Stimulated activated CD8-positive, alpha-beta memory T cell treated with anti-CD3 and anti-CD28 coated beads, Interleukin-4, amount 100 ng/mL, for 1 hour (primary cell): Measurements from ENCODE around the gene MRPL16.

Source experiments
- DNase-seq, 2 donors: peaks; one replicate each; pipeline ENCODE4 v3.0.0-alpha.2; 2020; ENCODE audit warnings: low read depth in 2 of 2, low spot score in 1 of 2

The MRPL16 gene

DNA sequence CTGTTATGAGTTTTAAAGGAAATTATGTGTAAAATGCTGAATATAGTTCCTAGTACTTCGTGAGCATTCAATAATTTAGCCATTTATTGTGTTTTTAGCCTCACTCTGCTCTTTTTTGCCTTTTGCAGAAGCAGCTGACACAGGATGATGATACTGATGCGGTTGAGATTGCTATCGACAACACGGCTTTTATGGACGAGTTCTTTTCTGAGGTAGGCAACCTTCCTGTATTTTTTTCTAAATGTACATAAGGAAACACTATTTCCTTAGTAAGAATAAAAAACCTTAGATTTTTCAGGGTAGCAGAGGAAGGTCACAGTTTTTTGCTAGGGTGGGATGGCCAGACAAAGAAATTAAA is 37.5 kb downstream of the MRPL16 start:
- no peak for DNase-seq

DNA sequence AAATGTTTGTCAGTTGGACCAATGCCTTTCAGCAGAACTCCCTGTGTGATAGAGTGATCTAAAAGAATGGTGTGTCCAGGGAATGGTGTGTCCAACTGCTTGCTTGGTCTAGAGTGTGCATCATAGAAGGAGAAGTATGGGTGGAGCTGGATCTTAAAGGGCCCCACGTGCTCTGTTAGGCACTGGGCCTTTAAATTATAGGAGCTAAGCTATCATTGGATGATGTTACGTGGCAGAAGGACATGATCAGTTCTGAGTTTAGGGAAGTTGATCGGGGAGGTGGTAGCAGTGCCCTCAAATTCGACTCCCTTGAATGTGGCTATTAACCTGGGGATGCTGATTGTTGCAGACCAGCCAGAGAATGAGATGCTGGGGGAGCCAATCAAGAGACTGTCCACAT is 39.0 kb downstream of the MRPL16 start:
- no peak for DNase-seq

- DNase-seq = no peak
Observed at GRCh38 chr11:59770869-59771268, 39.7 kb downstream of the MRPL16 start.

DNA sequence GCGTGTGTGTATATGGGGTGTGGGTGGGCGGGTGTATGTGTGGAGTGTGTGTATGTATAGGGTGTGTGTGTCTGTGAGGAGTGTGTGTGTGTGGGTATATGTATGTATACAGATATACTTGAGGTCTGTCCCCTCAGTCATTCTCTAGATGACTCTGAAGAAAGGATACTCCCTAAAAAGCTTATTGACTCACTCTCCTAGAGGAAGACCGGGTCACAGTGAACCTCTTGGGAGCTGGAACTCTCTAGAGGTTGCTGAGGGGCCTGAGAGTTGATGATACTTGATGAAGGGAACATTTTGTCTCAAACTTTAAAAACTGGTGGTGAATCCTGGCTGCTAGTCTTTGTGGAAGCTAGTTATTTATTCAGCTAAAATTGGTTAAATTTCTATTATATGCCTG is 40.3 kb downstream of the MRPL16 start:
- DNase-seq = no peak

- no peak for DNase-seq
Observed at GRCh38 chr11:59769828-59770227, 40.8 kb downstream of the MRPL16 start.

DNA sequence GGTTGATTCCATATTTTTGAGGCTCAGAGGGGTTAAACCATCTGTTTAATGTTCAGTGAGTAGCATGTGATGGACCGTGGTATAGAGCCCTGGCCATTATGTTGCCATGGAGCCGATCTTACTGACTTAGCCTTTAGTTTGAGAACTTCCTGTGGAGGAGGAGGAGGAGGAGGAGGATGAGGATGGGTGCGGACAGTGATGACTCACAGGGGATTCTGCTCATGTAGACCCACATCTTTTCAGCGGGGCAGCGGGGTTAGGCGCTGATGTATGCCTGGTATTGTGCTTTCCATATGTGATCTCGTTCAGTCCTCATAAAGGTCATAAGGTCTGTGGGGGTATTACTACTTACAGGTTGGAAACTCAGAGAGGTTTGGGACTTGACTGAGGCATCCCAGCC is 41.5 kb downstream of the MRPL16 start:
- no peak for DNase-seq

GRCh38 chr11:59767225-59767611 is 43.4 kb downstream of the MRPL16 start:
- no peak for DNase-seq

DNA sequence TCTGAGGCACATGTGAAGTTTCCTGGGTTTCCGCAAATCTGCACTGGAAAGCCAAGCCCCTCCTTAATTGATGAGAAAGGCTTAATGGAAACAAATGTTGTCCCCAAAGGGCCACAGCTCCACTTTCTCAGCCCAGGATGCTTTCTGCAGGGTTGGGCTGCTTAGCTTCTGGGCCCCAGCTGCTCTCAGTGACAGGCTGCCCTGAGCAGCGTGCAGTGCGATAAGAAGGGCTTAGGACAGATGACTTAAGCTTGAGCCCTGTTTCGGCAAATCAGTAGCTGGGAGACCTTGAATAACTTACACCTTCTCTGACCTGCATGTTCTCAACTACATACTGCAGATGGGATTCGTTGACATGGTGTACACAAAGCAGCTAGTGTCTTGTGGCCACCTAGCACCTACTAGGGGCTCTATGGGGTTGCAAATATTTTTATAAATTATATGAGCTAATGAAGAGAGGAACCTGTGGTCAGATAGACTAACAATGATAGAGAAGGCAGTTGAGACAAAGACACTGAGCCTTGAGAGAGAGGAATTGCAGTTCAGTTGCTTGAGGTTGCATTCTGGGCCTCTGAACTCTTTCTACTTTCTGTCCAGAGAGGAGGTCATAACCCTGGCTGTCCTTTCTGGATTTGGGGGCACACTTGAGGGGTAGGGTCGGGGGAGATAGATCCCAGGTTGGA is 43.9 kb downstream of the MRPL16 start:
- no peak for DNase-seq

GRCh38 chr11:59765068-59765735 is 45.4 kb downstream of the MRPL16 start:
- no peak for DNase-seq

DNA sequence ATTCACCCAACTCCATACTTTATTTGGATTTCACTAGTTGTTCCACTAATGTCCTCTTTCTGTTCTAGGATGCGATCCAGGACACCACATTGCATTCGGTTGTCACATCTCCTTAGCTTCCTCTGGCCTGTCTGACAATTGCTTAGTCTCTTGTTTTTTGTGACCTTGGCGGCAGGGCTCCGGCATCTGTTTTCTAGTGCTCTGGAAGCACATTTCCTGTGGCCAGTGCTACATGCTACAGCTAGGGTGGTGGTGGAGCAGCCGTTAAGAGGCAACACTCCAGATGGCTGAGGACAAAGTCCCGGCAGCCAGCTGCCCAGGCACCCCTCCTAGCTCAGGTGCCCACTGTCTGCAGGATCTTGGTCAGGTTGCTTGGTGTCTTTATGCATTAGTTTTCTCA is 48.6 kb downstream of the MRPL16 start:
- DNase-seq = no peak

GRCh38 chr11:59760771-59761170 is 49.8 kb downstream of the MRPL16 start:
- no peak for DNase-seq

DNA sequence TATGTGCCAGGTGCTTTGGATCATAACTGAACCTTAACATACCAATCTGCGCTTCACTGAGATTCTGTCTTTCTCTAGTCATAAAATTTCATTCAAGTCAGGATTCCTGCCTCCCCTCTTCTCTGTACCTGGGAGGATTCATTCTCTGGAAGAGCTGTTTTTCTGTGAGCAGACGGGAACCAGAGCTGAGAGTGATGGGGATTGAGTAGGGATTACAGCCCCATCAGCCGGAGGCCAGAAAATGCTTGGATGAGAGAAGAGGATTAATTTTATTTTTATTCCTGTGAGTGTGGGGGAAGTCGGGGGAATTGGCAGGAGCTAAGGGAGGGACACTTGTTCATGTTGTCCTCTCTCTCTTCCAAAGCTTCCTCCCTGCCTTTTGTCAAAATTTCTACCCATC is 50.7 kb downstream of the MRPL16 start:
- DNase-seq = no peak

DNA sequence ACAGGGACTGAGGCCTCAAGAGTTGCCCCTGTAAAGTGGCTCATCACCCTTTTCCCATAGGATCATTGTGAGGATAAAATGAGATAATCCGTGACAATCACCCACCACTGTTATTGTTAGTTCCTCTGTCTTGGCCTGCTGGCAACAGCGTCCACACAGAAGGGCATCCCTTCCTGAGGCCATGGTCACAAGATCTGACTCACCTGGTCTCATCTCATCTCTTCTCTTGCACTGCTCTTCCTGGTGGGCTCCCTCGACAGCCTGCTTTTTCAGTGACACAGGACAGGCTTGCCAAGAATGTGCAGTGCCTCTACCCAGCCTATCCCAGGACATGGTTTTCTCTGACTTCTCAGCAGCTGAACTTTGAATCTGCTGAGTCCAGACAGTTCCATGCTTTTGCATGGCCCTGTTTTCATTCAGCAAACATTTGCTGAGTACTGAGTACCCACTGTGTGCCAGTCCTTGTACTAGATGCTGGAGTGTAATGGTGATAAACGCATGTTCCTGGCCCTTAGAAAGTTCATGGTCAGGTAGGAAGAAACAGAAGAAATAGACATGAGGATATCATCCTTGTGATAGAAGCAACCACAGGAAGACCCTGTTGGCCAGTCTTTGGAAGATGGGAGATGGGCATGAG is 52.1 kb downstream of the MRPL16 start:
- DNase-seq = no peak

DNA sequence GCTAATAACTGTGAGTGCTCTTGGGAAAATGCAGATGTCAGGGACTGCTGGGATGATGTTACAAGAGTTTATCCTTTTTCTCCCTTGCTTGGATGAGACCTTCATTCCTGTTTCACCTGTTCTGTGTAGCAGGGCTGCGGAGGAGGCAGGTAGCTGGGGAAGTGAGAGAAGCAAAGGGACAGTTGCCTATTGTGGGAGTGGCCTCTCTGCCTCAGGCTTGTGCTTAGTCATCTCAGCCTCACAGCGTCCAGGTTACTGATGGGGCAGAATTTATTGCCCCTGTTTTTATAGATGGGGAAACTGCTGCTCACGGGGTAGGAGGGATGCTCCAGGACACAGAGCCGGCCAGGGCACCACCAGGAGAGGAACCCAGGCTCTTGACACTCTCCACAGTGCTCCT is 53.7 kb downstream of the MRPL16 start:
- DNase-seq = no peak

DNA sequence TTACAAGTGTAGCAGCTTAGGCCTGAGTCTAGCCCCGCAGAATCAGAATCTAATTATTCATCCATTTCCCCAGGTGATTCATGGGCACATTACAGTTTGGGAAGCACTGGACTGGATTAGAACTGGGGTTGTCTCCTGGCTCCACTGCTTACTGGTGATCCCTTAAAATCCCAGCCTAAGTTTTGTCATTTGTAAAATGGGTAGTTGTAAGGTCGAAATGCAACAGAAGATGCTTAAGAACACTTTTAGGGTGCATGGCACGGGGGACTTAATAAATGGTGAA is 54.1 kb downstream of the MRPL16 start:
- DNase-seq = no peak
